GM19468 (cell line): ENCODE measurements around the gene SERTAD3.
A peak's percentile ranks its signal among the peaks of the same experiment; 100 is the strongest.
"Not testable (repeated sequence)": the region's sequence is repeated elsewhere in the genome, so short reads cannot be mapped to it uniquely, and the experiment has no call there.

Experiments
- ATAC-seq: cut with Tn5 transposase; IDR thresholded peaks from one replicate; pipeline ENCODE4 v1.9.1; 2021; ENCODE audit warnings: mild to moderate bottlenecking, moderate library complexity, moderate number of reproducible peaks; ENCODE audit not compliant: unreplicated experiment; ENCODE audit errors: extremely low read depth

Gene SERTAD3

GRCh38 chr19:40430242-40430641 is 13.9 kb downstream of the SERTAD3 start:
- ATAC-seq: not testable (repeated sequence)

DNA sequence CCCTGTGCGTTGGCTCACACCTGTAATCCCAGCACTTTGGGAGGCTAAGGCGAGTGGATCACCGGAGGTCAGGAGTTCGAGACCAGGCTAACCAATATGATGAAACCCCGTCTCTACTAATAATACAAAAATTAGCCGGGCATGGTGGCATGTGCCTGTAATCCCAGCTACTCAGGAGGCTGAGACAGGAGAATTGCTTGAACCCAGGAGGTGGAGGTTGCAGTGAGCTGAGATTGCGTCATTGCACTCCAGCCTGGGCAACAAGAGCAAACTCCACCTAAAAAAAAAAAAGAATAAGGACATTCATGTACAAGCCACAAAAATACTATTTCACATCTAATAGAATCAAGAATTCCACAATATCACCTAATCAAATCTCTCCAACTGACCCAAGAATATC is 15.9 kb downstream of the SERTAD3 start:
- ATAC-seq: not testable (repeated sequence)

GRCh38 chr19:40425450-40426287 is 18.5 kb downstream of the SERTAD3 start, which contains the start of gene SERTAD1:
TSS of gene SERTAD1 (minus strand) at chr19:40425992. CDS start at chr19:40423546, 2,446 bp downstream.
- peak; percentile 79 for ATAC-seq

DNA sequence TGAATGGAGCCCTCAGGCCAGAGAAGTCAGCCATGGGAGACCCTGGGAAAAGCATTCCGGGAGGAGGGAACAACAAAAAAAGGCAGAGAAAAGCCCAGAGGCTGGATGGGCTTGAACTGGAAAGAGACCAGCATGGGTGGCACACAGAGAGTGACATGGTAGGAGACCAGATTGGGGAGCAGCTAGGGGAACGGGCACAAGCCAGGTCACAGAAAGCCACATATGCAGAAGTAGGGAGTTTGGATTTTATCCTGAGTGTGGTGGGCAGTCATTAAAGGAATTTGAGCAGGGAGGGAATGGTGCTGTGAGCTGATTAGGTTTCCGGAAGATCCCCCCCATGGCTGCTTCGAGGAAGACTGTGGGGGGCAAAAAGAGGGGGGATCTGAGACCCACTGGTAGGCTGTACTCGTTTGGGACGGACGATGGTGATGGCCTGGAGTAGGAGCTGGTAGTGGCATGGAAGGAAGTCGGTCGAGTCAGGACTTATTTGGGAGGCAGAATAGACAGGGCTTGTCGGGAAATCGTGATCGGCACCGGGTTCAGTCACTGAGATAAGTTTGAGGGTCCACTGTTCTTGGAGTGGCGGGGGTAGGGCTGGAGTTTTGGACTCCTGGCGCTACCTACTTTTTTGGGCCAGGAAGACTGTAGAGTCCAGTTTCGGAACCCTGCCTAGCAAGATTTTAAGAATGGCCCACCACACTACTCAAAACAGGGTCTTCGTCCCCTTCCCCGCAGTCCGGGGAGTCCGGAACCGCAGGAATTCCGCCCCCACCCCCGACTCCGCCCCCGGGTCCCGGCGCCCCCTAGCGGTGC is 19.3 kb downstream of the SERTAD3 start:
- no peak for ATAC-seq

DNA sequence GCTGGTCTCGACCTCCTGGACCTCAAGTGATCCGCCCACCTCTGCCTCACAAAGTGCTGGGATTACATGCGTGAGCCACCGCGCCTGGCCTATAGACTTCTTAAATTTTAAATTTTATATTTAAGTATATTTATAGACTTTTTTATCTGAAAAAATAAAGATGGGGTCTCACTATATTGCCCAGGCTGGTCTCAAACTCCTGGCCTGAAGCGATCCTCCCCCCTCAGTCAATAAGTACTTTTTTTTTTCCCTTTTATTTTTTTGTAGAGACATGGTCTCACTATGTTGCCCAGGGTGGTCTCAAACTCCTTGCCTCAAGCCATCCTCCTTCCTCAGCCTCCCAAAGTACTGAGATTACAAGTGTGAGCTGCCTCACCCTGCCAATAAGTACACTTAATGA is 20.2 kb downstream of the SERTAD3 start:
- ATAC-seq: no peak

DNA sequence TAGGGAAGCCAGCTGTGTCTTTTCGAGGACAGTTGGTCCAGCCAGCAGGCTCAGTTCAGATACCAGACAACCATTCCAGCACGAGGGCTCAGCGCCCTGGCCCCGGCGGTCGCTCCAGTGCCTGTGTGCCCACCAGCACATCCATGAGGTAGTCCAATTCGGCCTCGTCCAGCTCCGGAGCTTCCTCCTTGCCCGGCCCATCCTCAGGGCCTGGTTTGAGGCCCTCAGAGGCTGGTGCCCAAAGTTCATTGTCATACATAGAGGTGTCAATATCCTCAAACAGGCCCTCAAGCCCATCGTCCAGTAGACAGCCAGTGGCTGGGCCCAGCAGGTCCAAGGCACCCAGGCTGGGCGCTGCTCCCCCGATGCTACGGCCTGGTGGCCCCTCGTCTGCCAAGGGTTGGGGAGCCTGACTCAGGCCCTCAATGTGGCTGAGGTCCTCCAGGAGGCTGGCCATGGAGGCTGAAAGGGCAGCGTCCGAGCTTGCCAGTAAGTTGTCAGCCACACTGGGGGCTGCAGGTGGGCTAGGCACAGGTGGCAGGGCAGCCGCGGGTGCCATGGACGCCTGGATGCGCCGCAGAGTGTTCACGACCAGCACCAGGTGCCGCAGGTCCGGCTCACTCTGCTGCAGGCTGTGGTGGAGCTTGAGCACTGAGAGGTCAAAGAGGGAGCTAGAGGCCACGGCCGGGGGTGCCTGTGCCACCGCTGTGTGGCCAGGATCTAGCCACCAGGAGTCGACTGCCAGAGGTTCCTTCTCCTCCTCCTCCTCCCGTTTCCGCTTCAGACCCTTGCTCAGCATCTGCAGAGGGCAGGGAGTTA is 21.2 kb downstream of the SERTAD3 start:
- no peak for ATAC-seq

GRCh38 chr19:40421993-40422747 is 22.0 kb downstream of the SERTAD3 start:
- no peak for ATAC-seq

DNA sequence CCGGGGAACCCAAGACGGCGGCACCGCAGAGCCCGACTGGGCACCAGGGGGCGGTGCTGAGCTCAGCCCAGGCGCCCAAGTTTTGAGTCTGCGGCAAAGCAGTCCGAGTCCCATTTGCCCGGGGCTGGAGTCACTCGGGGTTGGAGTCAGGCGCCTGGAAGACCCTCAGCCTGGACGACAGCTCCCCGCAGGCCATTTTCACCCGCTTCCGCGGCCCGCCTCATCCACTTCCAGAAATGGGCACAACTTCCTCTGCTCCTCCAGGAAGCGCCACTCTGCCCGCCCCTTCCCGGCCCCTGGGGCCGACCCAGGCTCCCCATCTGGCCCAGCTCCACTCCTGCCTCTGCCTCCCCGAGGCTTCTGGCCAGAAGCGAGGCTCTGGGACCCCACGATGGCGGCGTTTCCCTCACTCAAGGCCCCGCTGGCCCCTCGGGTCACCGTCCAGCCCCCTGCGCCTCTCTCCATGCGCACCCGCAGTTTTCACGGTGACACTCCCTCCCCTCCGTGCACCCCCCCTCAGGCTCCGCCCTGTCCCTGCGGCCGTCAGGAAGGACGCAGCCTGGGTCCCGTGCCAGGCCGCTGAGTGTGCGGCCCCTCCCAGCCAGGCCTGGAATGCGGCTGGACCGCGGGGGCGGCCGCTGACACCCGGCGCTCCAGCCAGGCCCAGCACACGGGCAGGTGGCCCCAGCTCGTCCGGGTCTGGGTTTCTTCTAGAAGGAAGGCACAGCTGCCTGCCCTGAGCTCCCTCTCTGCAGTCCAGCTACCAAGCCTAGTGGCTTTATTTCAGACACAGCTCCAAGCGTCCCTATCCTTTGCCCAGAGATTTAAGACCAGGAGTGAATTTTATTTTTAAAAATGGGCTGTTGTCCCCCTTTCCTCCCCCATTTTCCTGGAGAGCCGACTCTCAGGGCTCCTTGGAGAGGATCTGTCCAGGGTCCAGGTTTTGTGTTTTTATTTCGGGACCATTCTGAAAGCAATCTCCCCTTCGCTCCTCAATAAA is 23.1 kb downstream of the SERTAD3 start:
- no peak for ATAC-seq

DNA sequence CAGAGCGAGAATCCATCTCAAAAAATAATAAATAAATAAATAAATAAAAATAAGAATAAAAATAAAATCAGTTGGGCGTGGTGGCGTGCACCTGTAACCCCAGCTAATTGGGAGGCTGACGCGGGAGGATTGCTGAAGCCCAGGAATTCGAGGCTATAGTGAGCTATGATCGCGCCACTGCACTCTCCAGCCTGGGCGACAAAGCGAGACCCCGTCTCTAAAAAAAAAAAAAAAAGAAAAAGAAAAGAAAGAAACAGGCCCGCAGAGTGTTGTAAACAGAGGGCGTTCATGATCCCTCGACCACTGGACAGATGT is 23.7 kb downstream of the SERTAD3 start:
- ATAC-seq: no peak

- ATAC-seq: no peak
Measured at GRCh38 chr19:40419780-40420179, 24.4 kb downstream of the SERTAD3 start.

DNA sequence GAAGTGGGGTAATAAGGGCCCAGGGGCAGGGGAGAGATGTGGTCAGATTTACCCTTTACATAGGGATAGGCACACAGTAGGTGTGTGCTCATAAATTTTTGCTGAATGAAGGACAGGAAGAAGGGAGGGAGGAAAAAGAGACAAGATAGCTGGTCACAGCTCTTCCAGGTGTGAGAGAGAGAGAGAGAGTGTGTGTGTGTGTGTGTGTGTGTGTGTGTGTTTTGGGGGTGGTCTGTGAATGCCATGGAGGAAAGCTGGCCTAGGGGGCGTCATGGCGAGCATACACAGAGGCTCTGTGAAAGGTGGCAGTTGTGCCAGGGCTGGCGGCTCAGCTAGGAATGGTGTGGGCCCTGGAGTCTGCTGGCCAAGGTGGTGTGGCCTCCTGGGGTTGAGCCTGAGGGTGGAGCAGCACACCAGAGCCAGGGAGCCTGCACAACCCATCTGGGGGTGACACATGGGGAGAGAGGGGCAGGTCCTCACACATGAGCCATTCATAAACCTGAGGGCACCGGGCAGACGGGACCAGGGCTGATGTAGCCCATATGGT is 25.0 kb downstream of the SERTAD3 start:
- ATAC-seq: no peak

- no peak for ATAC-seq
Measured at GRCh38 chr19:40418040-40418439, 26.1 kb downstream of the SERTAD3 start.

DNA sequence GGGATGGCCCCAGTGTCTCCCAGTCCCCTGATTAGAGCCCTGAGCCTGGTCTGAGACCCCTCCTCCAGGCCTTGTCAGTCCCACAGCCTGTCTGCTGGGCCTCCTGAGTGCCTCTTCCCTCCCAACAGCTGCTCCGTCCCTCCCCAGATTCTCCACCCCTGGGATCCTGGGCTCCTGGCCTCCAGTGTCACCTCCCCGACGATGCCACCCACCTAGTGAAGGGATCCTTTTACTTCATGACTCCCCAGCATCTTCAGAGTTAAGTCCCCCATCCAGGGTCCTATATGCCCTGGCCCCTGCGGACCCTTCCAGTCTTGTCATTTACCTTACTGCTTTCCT is 26.5 kb downstream of the SERTAD3 start:
- ATAC-seq: no peak

DNA sequence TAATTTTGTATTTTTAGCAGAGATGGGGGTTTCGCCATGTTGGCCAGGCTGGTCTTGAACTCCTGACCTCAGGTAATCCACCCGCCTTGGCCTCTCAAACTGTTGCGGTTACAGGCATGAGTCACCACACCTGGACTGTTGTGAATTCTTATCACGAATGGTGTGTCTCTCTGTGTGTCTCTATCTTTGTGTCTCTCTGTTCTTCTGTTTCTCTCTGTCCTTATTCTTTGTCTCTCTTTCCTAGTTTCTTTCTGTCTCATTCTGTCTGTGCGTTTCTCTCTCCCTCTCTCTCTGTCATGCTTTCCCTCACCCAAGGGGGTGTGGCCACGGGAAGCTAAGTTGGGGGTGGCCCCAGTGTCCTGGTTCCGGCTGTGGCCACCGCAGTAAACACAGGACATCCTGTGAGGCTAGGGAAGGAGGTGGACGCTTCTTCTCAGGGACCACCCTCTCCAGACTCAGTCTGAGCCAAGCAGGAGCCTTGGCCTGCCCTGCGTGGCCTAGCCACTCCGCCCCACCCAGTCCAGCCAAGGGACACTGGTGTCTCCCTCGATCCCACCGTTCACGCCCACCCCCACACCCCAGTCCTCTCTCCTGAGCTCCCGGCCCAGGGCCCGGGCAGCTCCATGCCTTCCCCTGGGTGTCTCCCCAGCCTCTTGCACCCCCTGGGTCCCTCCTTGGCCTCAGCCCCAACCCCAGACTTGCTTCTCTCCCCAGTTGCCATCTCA is 27.1 kb downstream of the SERTAD3 start:
- ATAC-seq: no peak

- no peak for ATAC-seq
Measured at GRCh38 chr19:40415768-40416167, 28.4 kb downstream of the SERTAD3 start.

DNA sequence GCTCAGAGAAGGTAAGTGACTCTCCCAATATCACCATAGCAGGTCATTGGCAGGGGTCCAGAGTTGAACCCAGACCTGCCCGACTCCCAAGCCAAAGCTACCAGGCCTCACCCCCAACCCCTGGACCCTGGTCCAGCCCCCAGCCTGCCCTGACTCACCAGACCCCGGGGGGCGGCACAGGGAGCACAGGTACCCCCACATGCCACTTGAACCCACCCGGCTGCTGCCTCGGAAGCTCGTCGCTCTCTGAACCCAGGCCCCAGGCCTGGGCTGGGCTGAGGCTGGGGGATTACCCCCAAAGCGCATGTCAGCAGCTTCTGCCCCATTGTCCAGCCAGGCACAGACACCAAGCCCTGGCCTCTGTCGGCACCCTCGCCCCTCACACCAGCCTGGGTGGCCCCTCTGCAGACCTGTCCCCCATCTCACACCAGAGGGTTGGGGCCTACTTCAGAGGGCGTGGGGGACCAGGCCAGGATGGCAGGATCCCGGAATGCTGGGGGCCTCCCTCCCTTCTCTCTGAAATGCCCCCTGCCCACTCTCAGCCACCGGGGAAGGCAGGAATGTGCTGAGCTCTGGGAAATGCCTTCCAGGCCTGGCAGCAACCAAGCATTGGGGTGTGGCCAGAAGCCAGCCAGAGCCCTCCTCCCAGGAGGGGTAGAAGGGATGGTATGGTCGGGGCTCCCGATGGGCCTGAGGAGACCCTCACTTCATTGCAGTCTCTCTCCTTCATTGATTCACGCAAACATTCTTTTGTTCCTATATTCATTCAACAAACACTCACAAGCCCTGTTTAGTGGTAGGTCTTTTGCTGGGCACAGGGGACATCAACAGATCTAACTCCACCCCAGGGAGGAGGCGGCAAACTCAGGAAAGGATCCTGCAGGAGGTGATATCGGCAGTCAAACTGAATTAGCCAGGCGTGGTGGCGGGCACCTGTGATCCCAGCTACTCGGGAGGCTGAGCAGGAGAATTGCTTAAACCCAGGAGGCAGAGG is 29.3 kb downstream of the SERTAD3 start:
- ATAC-seq: no peak
